ENCODE measurements around the gene WDR45B.

- TF ChIP-seq CTCF (IDR thresholded peaks at IDR 0.05) (no peak), POLR2A (IDR thresholded peaks at IDR 0.05) (no peak)
Measured at GRCh38 chr17:82630212-82630611, 18.0 kb downstream of the WDR45B start.

Data from Peyer's patch (tissue), 4 donors.